Measurements from ENCODE around the gene MYOCOS.

Gene MYOCOS

DNA sequence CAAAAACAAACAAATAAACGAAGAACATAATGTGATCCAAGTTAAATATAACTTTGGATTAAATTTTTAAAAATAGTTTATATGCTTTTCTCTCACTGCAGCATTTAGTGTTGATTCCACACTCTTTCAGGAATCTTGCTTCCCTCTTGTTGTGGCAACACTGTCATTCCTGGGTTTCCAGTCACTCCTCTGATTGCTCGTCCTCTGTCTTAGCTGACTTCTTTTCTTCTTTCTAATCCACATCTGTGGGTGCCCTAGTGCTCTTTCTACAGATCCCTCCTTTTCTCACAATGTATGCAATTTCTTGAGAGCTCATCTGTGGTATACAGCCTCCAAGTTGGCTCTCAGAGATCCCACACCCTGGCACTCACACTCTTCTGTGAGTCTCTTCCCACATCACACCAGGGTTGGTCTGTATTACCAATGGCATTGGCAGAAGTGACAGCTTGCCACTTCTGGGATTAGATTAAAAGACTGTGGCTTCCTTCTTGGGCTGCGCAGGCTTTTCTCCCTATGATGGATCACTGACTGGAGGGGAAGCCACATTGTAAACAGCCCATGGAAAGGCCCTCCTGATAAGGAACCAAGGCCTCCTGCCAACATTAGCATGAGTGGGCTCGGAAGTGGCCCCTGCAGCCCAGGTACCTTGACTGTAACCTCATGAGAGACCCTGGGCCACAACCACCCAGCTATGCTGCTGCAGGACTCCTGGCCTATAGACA lies 42.0 kb downstream of the MYOCOS start:
- no peak for DNase-seq

DNA sequence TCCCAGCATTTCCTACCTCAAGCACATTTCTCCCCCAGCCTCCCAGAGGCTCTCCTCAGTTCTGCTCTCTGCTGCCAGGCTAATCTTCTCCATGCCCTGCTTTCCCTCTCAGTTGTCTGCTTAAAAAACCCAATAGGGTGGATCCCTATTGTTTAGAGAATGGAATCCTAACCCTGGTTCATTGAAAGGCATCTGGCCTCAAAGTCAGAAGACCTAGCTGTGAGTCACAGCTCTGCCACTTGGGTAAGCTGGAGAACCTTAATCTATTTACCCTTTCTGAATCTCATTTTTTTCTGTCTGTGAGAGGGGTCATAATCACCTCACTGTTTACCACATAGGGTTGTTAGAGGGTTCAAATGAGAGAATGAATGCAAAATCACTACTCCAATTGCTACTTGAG lies 42.9 kb downstream of the MYOCOS start:
- peak; percentile 14 for DNase-seq

DNA sequence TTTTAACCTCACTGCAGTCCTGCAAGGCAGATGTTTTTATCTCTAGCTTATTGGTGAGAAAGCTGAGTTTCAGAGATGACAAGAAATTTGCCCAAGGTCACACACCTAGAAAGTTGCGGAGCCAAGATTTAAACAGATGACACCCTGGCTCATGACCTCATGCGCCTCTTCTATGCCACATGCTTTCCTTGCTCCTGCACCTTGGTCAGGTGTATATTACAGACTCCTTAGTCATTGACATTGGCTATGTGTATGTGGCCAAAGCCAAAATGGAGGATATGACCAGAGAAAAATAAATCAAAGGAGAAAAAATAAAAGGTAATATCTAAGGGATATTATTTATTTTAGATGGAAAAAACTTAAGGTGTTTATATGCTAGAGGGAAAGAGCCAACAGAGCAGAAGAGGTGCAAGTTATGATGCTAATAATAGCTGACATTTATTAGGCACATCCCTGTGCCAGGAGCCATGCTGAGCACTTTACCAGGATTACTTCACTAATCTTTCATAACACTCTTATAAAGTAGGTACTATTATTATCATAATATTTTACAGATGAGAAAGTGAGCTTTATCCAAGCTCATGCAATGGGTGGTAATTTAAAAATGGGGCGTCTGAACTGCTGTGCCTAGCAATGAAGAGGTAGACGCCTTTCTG lies 44.2 kb downstream of the MYOCOS start:
- no peak for DNase-seq

DNA sequence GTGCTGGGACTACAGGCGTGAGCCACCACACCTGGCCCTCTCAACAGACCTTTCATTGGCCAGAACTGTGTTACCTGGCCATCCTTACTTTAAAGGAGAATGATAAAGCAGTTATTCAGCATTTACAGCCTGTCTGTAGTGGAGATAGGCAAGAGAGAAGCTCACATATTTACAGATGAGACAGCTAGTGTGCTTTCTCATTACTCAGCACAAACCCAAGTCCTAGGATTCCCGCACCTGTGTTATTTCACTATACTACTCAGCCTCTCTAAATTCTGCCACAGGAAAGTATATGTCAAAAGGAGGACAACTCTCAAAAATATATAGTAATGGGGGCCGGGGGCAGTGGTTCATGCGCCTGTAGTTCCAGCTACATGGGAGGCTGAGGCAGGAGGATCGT lies 46.3 kb downstream of the MYOCOS start:
- DNase-seq, result no peak

DNA sequence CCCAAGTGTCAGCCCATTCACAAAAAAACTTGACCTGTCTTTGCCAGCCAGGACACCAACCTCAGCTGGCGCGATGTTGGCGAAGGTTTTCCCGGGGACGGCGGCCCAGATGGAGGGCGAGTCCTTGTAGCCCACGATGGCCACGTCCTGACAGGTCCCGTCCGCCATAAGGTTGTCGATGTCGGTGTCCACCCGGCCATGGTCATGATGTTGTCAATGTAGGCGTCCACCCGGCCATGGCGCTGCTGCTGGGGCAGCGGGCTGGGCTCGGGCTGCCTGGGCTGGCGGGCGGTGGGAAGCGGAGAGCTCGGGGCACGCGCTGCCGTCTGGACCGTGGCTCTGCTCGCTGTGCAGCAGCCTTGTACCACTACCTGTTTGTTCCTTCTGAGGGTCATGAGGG lies 48.7 kb downstream of the MYOCOS start:
- DNase-seq, result no peak

DNA sequence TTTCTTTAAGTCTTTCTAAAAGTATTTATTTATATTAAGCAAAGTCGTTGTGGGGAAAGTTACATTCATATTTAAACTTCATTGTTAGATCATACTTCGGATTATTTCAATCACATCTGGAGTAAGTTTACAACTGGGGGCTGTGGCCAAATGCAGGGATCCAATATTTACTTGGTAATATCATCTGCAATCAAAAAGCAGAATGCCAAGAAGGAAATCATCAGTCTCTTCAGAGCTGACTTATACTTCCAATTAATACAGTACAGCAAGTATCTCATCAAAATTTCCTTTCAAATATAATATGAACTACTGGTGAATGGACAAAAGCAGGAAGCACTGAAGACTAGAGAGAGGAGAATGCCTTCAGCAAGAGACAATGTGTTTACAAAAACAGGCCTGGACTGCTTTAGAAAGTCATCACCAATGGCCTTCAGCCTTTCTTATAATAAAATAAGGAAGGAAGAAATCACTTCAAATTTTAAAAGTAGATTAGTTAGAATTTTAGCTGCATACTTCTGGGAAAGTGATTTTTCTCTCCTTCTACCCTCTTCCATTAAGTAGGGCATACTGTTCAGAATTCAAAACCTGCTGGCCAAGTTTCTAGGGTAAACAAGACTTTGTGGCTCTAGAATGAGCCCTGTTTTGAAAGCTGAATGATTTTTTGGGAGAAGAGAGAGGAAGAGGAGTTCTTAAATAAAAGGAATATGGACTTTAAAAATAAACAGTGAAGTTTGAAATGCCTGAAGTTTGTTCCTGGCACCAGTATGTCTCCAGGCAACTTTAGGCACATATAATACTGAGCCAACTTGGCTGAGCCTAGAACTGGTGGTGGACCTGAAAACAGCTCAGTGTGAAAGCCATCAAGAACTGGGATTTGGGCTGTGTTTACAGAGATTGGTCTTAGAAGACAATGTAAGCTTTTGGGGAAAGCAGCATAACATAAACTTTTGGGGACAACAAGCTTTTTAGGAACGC lies 52.7 kb downstream of the MYOCOS start:
- no peak for DNase-seq

Measured in HCEC 1CT (cell line).